Activated CD4-positive, alpha-beta T cell treated with anti-CD3 and anti-CD28 coated beads, Interleukin-10, Interleukin-2, amounts not matched to agents 100 ng/mL and 50 ng/mL, durations not matched to agents 16 hours and 8 hours (primary cell): Measurements from ENCODE around the gene LILRA6.
"Not testable (repeated sequence)": the region's sequence is repeated elsewhere in the genome, so short reads cannot be mapped to it uniquely, and the experiment has no call there.

Experiments used
- DNase-seq: peaks from one replicate; pipeline ENCODE4 v3.0.0-alpha.2; 2020

Gene LILRA6

DNA sequence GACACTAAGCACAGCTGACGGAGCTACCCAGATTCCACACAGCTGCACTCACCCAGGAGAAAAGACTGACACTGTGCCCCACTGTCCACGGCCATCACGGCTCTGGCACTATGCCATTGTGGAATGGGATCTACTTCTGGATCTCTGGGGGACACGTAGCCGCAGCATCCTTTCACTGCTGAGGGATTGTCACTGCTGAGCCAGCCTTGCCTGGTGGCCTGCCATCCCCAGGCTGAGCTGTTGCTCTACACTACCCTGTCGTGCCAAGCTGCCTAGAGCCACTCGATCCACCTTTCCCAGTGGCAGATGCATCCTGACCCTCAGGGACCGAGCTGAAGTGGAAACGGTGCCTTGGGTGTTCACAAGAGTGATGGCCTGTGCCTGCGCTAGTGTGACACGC is 19.5 kb upstream of the LILRA6 start:
- DNase-seq = no peak

DNA sequence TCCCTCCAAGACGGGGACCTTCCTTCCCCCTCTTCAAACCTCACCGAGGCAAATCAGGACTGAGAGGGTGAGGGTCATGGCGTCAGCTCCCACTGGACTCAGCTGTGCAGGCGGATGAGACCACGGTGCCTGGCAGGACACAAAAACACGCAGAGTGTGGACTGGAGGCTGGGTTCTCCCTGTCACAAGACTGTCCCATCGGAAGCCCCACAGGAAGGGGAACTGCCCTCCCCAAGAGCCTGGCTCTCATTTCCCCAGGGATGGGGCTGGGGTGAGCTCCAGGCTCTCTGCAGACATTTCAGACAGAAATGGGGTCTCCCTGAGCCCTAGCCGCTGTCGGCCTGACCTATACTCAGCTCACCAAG is 14.5 kb upstream of the LILRA6 start, which contains the start of gene LILRB5:
Gene LILRB5, minus strand, starts transcription at position 158 of the 365 bp plus-strand sequence. Its CDS starts 80 bp downstream, at position 78.
- no peak for DNase-seq

DNA sequence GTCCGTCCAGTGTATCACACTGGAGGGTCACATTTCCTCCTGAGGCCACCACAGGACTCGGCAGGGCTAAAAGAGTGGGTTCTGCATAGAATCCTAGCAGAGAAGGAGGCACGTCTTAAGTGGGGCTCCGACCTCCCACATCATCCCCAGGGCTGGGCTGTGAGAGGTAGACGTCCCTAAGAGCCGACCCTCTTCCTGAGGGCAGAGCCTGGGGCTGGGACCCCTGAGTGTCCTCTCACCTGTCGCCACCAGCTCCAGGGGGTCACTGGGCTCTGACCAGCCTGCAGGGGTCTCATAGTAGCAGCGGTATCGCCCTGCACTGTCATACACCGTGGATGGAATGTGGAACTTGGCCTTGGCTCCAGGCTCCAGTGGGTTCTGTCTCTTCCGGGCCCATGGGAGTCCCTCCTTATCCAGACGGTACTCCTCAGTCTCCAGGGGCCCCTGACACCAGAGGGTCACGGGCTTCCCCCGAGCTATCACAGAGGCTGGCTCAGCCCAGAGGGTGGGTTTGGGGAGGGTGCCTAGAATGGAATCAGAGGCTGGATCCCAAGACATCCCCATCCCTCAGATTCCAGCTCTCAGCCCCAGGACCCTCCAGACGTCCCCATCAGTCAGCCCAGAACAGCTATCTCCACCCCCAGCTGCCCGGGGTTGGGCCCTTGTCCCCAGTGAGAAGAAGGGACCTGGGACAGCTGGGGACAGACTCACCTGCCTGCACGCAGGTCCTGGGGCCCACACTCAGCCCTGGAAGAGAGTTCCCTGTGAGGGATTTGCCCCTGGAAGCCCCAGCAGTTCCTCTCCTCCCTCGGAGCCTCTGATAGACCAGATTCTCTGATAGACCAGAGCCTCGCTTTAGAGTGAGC is 13.9 kb upstream of the LILRA6 start:
- no peak for DNase-seq

DNA sequence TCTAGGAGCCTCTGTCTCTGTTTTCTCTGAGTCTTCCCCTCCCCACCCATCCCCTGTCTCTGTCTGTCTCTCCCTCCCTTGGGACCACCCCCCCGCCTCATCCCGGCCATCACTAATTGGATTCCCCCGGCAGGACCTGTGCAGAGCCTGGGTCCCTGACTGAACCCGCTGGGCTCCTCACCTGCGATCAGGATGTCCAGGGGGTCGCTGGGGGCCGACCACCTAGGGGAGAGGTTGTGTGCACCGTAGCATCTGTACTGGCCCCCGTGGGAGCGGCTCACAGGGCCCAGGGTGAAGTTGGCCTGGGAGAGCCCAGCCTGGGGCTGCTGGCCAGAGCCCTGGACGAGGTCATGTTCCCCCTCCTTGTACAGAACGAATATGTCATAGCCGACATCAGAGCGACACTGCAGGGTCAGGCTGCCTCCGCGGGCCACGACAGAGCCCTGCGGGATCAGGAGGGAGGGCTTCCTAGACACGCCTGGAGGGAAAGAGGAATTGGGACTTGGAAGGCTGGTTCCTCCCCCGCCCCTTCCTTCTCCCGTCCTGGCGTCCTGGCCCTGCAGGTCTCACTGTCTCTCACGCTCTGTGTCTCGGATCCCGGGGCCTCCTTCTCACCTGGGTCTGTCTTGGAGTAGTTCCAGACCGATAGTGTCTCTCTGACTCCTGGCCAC is 12.7 kb upstream of the LILRA6 start:
- DNase-seq = no peak

DNA sequence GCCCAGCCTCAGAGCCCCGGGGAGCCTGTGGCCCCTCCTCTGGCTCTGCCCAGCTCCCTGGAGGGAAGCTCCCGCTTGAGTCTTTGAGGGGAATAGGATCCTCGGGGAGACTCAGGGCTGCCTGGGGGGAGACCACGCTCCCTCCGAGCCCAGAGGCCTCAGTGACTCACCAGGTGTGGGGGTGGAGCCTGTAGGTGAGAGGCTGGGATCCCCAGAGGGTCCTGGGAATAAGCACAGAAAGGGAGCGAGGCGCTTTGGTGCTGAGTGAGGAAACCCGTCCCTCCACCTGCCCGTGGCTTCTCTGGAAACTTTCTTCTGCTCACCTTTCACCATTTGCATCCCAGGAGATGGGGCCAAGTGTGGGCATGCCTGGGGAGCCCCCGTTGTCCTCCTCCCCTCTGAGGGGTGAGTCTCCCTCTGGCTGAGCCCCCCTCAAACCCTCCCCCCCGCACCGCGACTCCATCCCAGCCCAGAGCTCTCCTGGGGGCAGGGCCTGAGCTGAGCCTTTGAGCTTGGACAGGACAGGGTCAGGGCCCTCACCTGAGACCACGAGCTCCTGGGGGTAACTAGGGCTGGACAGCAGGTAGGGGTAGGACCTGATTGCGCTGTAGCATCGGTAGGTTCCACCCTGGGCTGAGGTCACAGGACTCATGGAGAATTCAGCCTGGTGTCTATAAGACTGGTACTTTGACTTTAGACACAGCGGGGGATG is 11.8 kb upstream of the LILRA6 start:
- DNase-seq = no peak

DNA sequence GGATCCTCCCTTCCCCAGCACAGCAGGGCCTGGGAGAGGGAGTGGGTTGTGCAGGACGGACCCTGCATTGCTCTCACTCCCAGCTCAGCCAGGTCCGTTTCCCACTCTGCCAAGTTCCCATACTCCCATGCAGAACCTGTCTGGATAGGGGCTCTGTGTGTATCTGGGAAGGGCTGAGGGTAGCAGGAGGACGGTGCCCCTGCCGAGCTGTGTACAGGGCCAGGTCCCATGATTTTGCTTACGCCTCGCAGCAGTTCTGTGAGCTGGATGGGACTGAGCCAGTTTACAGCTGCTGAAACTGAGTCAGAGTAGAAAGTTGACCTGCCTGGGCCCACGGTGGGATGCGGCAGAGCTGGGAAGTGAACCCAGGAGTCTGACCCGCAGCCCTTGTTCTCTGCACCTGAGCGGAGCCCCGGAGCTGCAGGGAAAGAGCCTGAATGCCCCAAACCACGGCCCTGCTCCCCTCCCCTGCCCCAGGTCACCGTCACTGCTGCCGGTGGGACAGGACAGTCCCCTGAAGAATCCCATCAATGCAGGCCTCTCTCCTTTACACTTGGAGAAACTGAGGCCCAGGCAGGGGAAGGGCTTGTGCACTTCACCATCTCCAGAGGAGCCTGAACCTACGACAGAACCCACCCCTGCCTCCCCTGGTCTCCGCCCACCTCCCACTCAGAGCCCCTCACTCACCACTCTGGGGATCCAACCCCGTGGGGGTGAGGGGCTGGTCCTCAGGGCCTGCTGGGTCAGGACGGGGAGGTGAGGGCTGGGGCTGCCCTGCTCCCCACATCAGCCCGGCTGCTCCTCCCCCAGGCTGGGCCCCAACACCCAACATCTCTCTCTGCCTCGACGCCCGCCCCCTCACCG is 11.0 kb upstream of the LILRA6 start:
- no peak for DNase-seq

DNA sequence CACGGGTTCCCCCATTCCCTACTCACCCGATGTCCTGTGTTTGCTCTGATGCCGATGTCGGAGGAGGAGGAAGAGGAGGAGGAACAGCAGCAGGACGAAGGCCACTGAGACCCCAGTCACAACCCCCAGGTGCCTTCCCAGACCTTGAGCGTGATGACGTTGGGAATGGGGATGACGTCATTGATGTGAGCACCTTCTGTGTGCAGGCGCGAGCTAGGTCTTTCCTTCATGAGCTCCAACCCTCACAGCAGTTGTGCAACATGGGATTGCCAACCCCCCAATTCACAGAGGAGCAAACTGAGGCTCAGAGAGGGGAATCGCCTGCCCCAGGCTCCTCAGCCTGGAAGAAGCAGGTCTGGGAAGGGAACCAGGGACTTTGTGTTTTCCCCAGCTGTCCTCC is 10.3 kb upstream of the LILRA6 start:
- DNase-seq = no peak

DNA sequence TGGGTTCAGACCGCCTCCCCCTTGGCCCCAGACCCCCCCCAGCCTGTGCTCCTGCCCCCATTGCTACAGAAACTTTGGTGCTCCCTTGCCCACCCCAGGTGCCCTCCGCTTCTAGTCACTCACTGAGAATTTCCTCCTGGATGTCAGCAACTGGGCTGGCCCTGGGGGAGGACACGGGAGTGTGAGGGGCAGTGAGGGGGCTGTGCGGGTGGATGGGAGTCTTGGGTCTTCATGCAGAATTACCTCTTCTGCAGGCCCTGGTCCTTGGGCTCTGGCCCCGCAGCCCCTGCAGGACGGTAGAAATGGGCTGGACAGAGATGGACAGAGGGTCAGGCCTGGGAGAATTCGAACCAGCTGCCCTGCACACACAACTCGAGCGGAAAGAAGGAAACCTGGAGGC is 9.7 kb upstream of the LILRA6 start:
- no peak for DNase-seq

DNA sequence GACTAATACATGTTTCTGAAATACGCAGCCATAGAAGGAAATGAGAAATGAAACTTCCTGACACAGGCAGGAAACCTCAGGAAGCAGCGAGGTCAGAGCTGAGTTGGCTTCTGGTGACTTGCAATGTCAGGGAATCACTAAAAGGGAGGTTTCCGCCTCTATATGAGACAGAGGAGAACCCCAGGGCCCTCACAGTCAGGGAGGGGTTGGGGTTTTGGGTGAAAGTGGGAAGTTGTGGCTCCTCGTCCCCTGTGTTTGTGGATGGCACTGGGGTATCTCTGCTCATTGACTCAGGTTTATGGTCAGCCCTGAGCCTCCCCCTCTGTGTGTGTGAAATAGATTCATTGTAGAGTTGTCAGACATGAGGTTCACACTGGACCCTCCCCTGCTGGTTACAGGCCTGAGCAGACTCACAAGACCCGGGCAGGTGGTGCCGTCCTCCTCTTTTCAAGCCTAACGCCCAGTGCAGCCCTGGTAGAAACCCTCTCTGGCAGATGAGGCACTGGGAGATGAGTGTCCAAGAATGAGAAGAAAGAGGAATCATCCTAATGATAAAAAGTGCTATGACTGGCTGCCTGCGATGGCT is 5.5 kb upstream of the LILRA6 start:
- peak; percentile 72 for DNase-seq

DNA sequence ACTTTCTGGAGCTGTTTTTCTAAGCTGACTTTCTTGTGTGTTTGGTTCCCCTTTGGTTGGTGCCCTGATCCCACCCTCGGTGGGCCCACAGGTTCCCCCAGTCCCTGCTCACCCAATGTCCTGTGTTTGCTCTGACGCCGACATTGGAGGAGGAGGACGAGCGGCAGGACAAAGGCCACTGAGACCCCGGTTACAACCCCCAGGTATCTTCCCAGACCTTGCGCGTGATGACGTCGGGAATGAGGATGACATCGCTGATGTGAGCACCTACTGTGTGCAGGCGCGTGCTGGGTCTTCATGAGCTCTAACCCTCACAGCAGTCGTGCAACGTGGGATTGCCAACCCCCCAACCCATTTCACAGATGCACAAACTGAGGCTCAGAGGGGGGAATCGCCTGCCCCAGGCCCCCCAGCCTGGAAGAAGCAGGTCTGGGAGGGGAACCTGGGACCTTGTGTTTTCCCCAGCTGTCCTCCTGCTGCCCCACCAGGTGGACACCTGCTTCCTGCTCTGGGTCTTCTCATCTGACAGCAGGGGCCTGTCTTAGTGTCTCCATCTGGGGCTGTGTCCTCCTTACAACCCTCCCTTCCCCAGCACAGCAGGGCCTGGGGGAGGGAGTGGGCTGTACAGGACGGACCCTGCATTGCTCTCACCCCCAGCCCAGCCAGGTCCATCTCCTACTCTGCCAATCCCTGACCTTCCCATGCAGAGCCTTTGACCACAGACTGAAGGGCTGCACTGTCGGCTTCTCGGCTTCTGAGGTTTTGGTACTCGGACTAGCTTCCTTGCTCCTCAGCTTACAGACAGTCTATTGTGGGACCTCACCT is 4.7 kb upstream of the LILRA6 start:
- no peak for DNase-seq

DNA sequence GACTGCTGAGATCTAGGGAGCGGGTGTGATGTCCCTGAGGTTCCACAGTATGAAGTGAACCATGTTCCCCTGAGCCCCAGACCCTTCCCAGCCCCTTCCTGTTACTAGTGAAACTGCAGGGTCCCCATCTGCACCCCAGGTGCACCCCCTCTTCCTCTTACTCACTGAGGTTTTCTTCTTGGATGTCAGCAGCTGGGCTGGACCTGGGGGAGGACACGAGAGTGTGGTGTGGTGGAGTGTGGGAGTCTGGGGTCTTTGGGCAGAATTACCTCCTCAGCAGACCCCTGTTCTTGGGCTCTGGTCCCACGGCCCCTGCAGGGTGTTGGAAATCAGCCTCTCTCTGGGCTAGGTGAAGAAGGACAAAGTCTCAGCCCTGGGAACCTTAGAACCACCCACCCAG is 3.3 kb upstream of the LILRA6 start:
- DNase-seq = no peak

DNA sequence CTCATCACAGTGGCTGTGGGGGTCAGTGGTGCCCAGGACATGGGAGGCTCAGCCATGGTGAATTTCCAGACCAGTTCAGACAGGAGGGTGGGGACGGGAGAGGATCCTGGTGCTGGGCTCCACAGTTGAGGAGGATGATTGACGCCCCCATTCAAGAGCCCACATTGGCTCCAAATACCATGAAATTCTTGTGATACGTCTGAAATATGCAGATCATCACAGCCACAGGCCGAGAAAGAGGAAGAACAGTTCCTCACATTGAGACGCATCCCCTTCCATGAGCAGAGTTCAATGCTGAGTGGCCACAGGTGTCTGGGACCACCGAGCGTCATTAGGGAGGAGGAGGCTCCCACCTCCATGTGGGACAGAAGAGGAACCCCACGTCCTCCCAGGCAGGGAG is 1.2 kb upstream of the LILRA6 start:
- DNase-seq = not testable (repeated sequence)

DNA sequence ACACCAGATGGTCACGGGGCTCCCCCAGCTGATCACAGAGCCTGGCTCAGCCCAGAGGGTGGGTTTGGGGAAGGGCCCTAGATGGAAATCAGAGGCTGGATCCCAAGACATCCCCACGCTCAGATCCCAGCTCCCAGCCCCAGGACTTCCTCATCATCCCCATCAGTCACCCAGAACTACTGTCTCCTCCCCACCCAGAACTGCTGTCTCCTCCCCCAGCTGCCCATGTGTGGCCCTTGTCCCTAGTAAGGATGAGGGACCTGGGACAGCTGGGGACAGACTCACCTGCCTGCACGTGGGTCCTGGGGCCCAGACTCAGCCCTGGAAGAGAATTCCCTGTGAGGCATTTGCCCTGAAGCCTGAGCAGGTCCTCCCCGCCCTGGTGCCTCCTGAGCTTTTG is 356 bp downstream of the LILRA6 start:
- DNase-seq = not testable (repeated sequence)

DNA sequence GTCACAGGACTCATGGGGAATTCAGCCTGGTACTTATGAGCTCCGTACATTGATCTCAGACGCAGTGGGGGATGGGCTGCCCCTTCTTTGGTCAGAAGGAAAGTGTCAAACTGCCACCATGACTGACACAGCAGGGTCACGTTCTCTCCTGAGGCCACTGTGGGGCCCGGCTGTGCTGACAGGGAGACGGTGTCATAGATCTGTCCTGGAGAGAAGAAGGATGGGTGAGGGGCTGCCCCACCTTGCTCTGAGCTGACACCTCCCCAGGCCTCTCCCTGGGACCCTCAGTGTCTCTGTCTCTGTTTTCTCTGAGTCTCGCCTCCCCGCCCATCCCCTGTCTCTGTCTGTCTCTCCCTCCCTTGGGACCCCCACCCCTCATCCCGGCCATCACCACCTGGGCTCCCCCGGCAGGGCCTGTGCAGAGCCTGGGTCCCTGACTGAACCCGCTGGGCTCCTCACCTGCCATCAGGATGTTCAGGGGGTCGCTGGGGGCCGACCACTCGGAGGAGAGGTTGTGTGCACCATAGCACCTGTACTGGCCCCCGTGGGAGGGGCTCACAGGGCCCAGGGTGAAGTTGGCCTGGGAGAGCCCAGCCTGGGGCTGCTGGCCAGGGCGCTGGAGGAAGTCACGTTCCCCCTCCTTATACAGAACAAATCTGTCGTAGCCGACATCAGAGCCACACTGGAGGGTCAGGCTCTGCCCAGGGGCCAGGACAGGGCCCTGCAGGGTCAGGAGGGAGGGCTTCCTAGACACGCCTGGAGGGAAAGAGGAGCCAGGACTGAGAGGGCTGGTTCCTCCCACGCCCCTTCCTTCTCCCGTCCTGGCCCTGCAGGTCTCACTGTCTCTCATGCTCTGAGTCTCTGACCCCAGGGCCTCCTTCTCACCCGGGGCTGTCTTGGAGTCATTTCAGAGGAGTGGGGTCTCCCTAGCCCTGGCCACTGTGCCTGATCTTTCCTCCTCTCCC is 1.9 kb downstream of the LILRA6 start:
- DNase-seq = not testable (repeated sequence)

DNA sequence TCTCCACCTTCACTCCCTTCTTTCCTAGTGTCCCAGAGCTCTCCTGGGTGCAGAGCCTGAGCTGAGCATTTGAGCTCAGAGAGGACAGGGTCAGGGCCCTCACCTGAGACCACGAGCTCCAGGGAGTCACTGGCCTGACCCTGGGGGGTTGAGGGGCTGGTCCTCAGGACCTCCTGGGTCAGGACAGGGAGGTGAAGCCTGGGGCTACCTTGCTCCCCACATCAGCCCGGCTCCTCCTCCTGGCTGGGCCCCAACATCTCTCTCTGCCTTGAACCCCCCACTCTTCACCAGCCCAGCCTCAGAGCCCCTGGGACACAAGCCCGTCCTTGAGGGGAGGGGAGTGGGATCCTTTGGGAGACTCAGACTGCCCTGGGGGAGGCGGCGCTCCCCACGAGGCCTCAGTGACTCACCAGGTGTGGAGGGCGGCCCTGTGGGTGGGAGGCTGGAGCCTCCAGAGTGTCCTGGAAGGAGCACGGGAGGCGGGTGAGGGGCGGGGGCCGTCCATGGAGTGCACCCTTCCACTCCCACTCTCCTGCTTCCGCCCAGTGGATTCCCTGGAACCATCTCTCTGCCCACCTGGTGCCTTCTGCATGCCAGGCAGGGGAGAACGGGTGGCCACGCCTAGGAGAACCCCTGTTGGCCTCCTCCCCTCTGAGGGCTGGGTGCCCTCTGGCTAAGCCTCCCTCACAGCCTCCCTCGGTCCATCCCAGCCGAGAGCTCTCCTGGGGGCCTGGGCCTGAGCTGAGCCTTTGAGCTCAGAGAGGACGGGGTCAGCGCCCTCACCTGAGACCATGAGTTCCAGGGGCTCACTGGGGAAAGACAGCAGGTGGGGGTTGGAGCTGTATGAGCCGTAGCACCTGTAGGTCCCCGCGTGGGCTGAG is 2.9 kb downstream of the LILRA6 start:
- DNase-seq = not testable (repeated sequence)

DNA sequence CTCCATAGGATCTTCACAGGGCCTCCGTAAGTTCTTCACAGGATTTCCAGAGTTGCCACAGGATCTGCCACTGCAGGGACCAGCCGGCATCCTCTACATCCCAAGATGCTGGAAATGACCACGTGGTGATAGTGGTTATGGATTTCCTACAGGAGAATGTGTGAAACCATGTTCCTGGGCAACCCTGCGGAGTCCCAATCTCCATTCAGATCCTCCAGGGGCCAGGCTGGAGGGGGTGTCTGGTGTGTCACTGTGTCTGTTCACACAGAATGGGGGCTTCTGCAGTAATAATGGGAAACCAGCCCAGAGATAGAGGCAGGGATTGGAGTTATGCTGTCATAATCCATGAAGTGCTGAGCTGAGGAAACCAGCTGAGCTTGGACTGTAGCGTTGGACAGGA is 8.6 kb downstream of the LILRA6 start:
- DNase-seq = no peak

DNA sequence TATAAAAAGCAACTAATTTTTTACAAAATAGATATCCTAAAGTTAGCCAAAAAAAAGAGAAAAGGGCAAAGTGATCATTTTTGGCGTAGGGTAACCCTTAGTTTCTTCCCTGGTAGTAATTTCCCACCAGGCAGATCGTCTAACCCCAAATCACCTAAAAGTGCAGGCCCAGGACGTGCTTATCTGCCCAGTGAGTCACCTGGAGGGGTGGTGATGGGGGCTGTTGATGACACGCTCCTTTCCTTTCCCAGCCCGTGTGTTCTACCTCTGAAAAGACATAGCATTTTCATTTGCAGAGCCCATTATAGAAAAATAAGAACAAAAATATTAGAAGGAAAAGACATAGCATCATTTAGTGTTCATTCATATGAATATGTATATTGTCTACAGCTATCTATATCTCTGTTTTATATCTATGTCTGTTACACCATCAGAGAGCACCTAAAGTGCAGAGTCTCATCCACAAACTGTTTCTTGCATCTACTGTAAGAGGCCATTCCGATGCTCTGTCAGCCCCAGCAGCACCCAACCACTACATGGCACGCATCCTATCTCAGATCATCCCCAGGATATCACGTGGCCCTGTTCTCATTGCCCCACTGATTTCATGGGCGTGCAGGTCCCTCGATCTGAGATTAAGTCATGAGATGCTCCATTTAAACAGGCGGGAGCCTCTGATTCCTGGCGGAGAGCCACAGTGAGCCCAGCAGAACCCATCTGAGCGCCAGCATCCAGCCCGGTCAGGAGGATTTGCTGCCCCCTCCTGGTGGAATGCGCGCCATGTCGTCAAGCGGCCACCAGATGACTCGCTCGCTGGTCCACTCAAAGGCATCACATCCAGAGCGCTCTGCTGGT is 11.3 kb downstream of the LILRA6 start:
- peak; percentile 77 for DNase-seq

DNA sequence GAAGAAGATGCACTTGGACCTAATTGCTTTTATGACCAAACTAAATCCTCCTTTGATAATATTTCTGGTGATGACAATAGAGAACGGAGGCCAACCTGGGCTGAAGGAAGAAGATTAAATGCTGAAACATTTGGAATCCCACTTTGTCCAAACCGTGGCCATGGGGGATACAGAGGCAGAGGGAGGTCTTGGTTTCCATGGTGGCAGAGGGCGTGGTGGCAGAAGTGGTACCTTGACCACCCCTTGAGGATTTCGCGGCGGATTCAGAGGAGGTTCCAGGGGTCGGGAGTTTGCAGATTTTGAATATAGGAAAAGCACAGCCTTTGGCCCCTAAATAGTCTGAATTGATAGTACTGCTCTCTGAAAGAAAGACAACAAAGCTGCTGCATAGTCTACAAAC is 12.6 kb downstream of the LILRA6 start:
- no peak for DNase-seq
